Activated B cell treated with CpG ODN at 0.5 μM for 24 hours (primary cell): ENCODE measurements around the gene CSPG4. TPM values are rescaled to one million over a fixed set of nuclear protein-coding genes. Genes with fewer than 3 reads are reported as not detected.

Experiments
- ATAC-seq: fragments of 200-7000 bp; cut with Tn5 transposase; one replicate; pipeline ENCODE4 v1.10.0; 2021; ENCODE audit warnings: low read depth, mild to moderate bottlenecking, moderate library complexity
- CTCF ChIA-PET: fragments of 350-600 bp; sonication (Branson Sonifier 250); formaldehyde crosslinking; loops from one replicate; lab custom pipeline; 2021; ENCODE audit warnings: antibody characterized with exemption; lab: Charles Lee
- POLR2A ChIA-PET: fragments of 350-600 bp; sonication (Branson Sonifier 250); formaldehyde crosslinking; loops from one replicate; lab custom pipeline; 2021; ENCODE audit warnings: antibody characterized with exemption; lab: Charles Lee
- DNase-seq: peaks from one replicate; pipeline ENCODE4 v3.0.0; 2022
- H3K27ac Mint-ChIP-seq: one replicate; pipeline ENCODE4 v1.8.0; 2020; ENCODE audit warnings: mixed read lengths
- H3K27me3 Mint-ChIP-seq: one replicate; pipeline ENCODE4 v1.8.0; 2021; ENCODE audit warnings: mixed read lengths
- H3K36me3 Mint-ChIP-seq: one replicate; pipeline ENCODE4 v1.8.0; 2021; ENCODE audit warnings: low read depth, mixed read lengths
- H3K4me1 Mint-ChIP-seq: one replicate; pipeline ENCODE4 v1.8.0; 2021; ENCODE audit warnings: mixed read lengths
- H3K4me3 Mint-ChIP-seq: one replicate; pipeline ENCODE4 v1.8.0; 2020; ENCODE audit warnings: mild to moderate bottlenecking, mixed read lengths
- H3K9me3 Mint-ChIP-seq: one replicate; pipeline ENCODE4 v1.8.0; 2020; ENCODE audit warnings: mixed read lengths
- intact Hi-C: fragments of 100-400 bp; cut with micrococcal nuclease; formaldehyde crosslinking; loops from one replicate; pipeline ENCODE4 v1.15.1; 2024
- total RNA-seq: library from RNA; stranded (reverse); gene quantifications from 2 replicates; pipeline ENCODE4 v1.2.3, GENCODE V29; 2022
- TF ChIP-seq, protein P1 (sequence below): fragments of 200-600 bp; IDR thresholded peaks from one replicate; pipeline ENCODE4 v1.8.0; 2022; ENCODE audit warnings: antibody characterized with exemption, mild to moderate bottlenecking

CSPG4 gene
- total RNA-seq, 1 donor from 2014 or later, result not detected

DNA sequence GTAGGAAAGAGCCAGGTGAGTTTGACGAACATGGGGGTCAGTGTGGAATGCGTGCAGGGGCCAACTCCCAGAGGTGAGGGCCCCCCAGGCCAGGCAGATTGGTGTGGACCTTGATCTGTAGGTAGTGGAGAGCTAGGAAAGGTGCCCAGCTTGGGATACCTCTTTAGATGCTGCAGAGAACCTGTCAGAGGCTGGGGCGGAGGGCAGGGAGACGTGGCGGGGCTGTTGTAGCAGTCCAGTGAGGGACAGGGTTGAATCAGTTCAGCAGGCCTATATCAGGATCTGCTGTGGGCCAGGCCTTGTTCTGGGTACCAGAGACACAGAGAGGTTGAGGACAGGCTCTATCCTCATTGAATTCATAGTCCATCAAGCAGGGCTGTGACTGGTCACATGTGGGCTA lies 56.3 kb downstream of the CSPG4 start:
- DNase-seq (no peak), ATAC-seq (no peak)
- intact Hi-C loops, result no loop called here
- Mint-ChIP-seq H3K36me3 (no peaks in the 10 kb centered on the region), H3K27me3 (peaks cover 2% of the 10 kb centered on the region), H3K4me3 (no peak overlapping the region), H3K27ac (no peak overlapping the region), H3K4me1 (no peaks in the 10 kb centered on the region), H3K9me3 (no peaks in the 10 kb centered on the region)
- ChIA-PET POLR2A (no interaction called here), CTCF (no interaction called here)
- TF ChIP-seq, protein P1, sequence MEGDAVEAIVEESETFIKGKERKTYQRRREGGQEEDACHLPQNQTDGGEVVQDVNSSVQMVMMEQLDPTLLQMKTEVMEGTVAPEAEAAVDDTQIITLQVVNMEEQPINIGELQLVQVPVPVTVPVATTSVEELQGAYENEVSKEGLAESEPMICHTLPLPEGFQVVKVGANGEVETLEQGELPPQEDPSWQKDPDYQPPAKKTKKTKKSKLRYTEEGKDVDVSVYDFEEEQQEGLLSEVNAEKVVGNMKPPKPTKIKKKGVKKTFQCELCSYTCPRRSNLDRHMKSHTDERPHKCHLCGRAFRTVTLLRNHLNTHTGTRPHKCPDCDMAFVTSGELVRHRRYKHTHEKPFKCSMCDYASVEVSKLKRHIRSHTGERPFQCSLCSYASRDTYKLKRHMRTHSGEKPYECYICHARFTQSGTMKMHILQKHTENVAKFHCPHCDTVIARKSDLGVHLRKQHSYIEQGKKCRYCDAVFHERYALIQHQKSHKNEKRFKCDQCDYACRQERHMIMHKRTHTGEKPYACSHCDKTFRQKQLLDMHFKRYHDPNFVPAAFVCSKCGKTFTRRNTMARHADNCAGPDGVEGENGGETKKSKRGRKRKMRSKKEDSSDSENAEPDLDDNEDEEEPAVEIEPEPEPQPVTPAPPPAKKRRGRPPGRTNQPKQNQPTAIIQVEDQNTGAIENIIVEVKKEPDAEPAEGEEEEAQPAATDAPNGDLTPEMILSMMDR, result no peak

DNA sequence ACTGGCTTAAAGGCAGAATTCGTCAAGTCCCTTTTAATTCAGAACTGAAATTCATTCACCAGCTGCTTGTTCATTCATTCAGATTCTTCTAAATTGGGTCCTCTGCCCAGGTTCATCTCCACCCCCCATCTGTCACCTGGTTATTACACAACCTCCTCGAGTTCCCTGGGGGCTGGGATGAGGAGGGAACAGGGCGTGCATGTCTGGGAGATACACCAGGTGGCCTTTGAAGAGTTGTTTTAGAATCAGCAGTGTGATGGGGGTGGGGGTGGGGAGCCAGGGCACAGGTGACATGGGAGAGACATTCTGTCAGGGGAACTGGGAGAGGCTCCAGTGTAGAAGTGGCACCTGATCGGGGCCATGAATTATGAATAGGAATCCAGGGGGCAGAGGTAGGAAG lies 56.7 kb downstream of the CSPG4 start:
- TF ChIP-seq, protein P1, result no peak
- ATAC-seq (no peak), DNase-seq (no peak)
- POLR2A ChIA-PET, result no interaction called here
- CTCF ChIA-PET, result no interaction called here
- intact Hi-C loops, result no loop called here
- no peaks in the 10 kb centered on the region for H3K4me1 Mint-ChIP-seq
- H3K27me3 Mint-ChIP-seq, result peaks cover 2% of the 10 kb centered on the region
- no peaks in the 10 kb centered on the region for H3K36me3 Mint-ChIP-seq
- H3K9me3 Mint-ChIP-seq, result no peaks in the 10 kb centered on the region
- H3K4me3 Mint-ChIP-seq, result no peak overlapping the region
- no peak overlapping the region for H3K27ac Mint-ChIP-seq

GRCh38 chr15:75654201-75654907 lies 58.3 kb downstream of the CSPG4 start:
- Mint-ChIP-seq H3K27me3 (peaks cover 7% of the 10 kb centered on the region), H3K4me1 (no peaks in the 10 kb centered on the region), H3K36me3 (no peaks in the 10 kb centered on the region), H3K27ac (no peak overlapping the region), H3K9me3 (no peaks in the 10 kb centered on the region), H3K4me3 (no peak overlapping the region)
- DNase-seq (no peak), ATAC-seq (no peak)
- TF ChIP-seq, protein P1, result no peak
- CTCF ChIA-PET, result no interaction called here
- POLR2A ChIA-PET, result interaction anchor here (0.7 to 1.8 kb wide), 2 partner anchors 14 to 305 kb away, joined by 3 to 7 read pairs; partner anchors contain the start of gene IMP3
- intact Hi-C loops, result no loop called here

DNA sequence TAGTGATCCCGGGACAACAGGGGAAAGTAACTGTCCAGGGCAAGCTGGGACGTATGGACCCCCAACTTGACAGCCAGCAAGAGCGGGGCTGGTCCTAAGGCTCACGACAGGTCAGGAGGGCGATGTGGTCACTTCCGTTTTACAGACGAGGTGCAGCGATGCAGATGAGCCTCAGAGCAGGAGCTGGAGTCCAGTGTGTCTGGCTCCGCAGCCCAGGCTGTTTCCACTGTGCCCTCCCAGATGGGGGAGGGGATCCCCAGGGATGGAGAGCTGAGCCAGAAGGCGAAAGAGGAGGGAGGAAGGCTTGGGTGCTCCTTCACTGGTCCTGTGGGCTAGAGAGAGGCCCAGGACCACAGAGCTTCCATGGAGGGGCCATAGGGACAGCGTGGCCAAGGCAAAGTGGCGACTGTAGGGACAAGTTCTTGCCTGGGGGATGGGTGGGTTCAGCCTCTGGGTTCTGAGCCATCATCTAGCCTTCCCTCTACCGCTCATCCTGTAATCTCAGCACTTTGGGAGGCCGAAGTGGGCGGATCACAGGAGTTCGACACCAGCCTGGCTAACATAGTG lies 59.2 kb downstream of the CSPG4 start:
- H3K9me3 Mint-ChIP-seq, result no peaks in the 10 kb centered on the region
- ChIA-PET CTCF (no interaction called here), POLR2A (interaction anchor here (1.8 kb wide), 1 partner anchor 13 kb away, joined by 7 read pairs; the partner anchor contains the start of gene IMP3)
- intact Hi-C loops, result no loop called here
- H3K4me1 Mint-ChIP-seq, result no peaks in the 10 kb centered on the region
- peaks cover 11% of the 10 kb centered on the region for H3K27me3 Mint-ChIP-seq
- H3K27ac Mint-ChIP-seq, result no peak overlapping the region
- TF ChIP-seq, protein P1, result no peak
- no peaks in the 10 kb centered on the region for H3K36me3 Mint-ChIP-seq
- no peak for DNase-seq
- ATAC-seq, result no peak
- no peak overlapping the region for H3K4me3 Mint-ChIP-seq

- Mint-ChIP-seq H3K4me1 (peaks cover 3% of the 10 kb centered on the region), H3K27ac (no peak overlapping the region), H3K4me3 (no peak overlapping the region), H3K36me3 (no peaks in the 10 kb centered on the region), H3K9me3 (no peaks in the 10 kb centered on the region), H3K27me3 (peaks cover 13% of the 10 kb centered on the region)
- TF ChIP-seq, protein P1, result no peak
- POLR2A ChIA-PET, result no interaction called here
- DNase-seq (no peak), ATAC-seq (no peak)
- intact Hi-C loops, result no loop called here
- CTCF ChIA-PET, result interaction anchor here (0.5 kb wide), 1 partner anchor 24 kb away, joined by 3 read pairs; no protein-coding TSS in a partner anchor
Measured at GRCh38 chr15:75651810-75652543, 60.7 kb downstream of the CSPG4 start.
